DOHH2 (cell line): ENCODE data around the gene FEM1B.

Experiments used
- H3F3A ChIP-seq: fragments of 200-600 bp; sonication (generic), shearing (Covaris generic); 2 replicates; pipeline ENCODE4 v1.6.0; 2016; ENCODE audit warnings: antibody characterized with exemption, mild to moderate bottlenecking; ENCODE audit not compliant: control insufficient read depth, insufficient read depth
- H3K27ac ChIP-seq: fragments of 200-600 bp; sonication (generic); 2 replicates; pipeline ENCODE4 v1.5.1; 2014; ENCODE audit warnings: low read depth, mild to moderate bottlenecking, low read length, moderate library complexity
- H3K27me3 ChIP-seq: fragments of 200-600 bp; sonication (generic); 2 replicates; pipeline ENCODE4 v1.6.1; 2014; ENCODE audit warnings: mild to moderate bottlenecking, low read length, mixed read lengths; ENCODE audit not compliant: control insufficient read depth
- H3K36me3 ChIP-seq: fragments of 200-600 bp; sonication (generic); 2 replicates; pipeline ENCODE4 v1.6.1; 2014; ENCODE audit warnings: mild to moderate bottlenecking, low read length, moderate library complexity, mixed read lengths; ENCODE audit not compliant: control insufficient read depth
- H3K4me1 ChIP-seq: fragments of 200-600 bp; sonication (generic); 2 replicates; pipeline ENCODE4 v1.6.1; 2014; ENCODE audit warnings: mild to moderate bottlenecking, low read length, mixed read lengths; ENCODE audit not compliant: control insufficient read depth
- H3K4me2 ChIP-seq: fragments of 200-600 bp; sonication (generic); 2 replicates; pipeline ENCODE4 v1.6.0; 2014; ENCODE audit warnings: mild to moderate bottlenecking, low read length, moderate library complexity
- H3K4me3 ChIP-seq: fragments of 200-600 bp; sonication (generic); 2 replicates; pipeline ENCODE4 v1.5.1; 2014; ENCODE audit warnings: mild to moderate bottlenecking, low read length, mixed read lengths
- H3K79me2 ChIP-seq: fragments of 200-600 bp; sonication (generic); 2 replicates; pipeline ENCODE4 v1.6.1; 2014; ENCODE audit warnings: mild to moderate bottlenecking, low read length, mixed read lengths; ENCODE audit not compliant: control insufficient read depth
- H3K9me2 ChIP-seq: fragments of 200-600 bp; sonication (generic); replicated peaks from 2 replicates; pipeline ENCODE4 v1.6.1; 2014; ENCODE audit warnings: mild to moderate bottlenecking, low read length, mixed read lengths; ENCODE audit not compliant: control insufficient read depth
- H3K9me3 ChIP-seq: fragments of 200-600 bp; sonication (generic); 2 replicates; pipeline ENCODE4 v1.6.1; 2014; ENCODE audit warnings: antibody characterized with exemption, low read length, mixed read lengths; ENCODE audit not compliant: control insufficient read depth, insufficient read depth
- H4K20me1 ChIP-seq: fragments of 200-600 bp; sonication (generic); 2 replicates; pipeline ENCODE4 v1.6.0; 2014; ENCODE audit warnings: low read depth, mild to moderate bottlenecking, antibody characterized with exemption, low read length, moderate library complexity; ENCODE audit not compliant: control insufficient read depth, insufficient read depth
- CTCF ChIP-seq: fragments of 200-600 bp; sonication (generic); IDR thresholded peaks from one replicate; pipeline ENCODE4 v1.5.1; 2014; ENCODE audit warnings: antibody characterized with exemption, mild to moderate bottlenecking, low read depth, low read length; ENCODE audit not compliant: poor library complexity, severe bottlenecking
- EZH2phosphoT487 ChIP-seq: fragments of 200-600 bp; sonication (generic); IDR thresholded peaks from 2 replicates; pipeline ENCODE4 v1.6.1; 2017; ENCODE audit warnings: borderline replicate concordance, mild to moderate bottlenecking, antibody characterized with exemption, low read length, moderate library complexity, mixed read lengths

Gene FEM1B

DNA sequence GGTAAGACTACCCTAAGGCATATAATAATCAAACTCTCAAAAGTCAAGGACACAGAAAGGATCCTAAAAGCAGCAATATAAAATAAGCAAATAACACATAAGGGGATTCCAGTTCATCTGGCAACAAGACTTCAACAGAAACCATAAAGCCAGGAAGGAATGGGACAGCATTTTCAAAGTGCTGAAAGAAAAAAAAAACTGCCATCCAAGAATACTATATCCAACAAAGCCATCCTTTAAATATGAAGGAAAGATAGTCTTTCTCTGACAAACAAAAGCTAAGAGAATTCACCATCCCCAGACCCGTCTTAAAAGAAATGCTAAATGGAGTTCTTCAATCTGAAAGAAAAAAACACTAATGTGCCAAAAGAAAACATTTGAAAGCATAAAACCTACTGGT is 33.3 kb upstream of the FEM1B start:
- H3K79me2 ChIP-seq = no peaks in the 10 kb centered on the region
- TF ChIP-seq EZH2phosphoT487 (no peak), CTCF (no peak)

GRCh38 chr15:68249058-68249713 is 28.4 kb upstream of the FEM1B start:
- H3K4me3 ChIP-seq = no peak overlapping the region
- H3F3A ChIP-seq = no peaks in the 10 kb centered on the region
- no peaks in the 10 kb centered on the region for H3K9me2 ChIP-seq
- H3K79me2 ChIP-seq = no peaks in the 10 kb centered on the region
- H3K27me3 ChIP-seq = peaks cover 2% of the 10 kb centered on the region; the same call in 1 of the 2 replicates
- H4K20me1 ChIP-seq = no peaks in the 10 kb centered on the region
- H3K4me1 ChIP-seq = peaks cover 5% of the 10 kb centered on the region
- H3K9me3 ChIP-seq = no peaks in the 10 kb centered on the region
- TF ChIP-seq EZH2phosphoT487 = no peak
- TF ChIP-seq CTCF = no peak
- no peak overlapping the region for H3K27ac ChIP-seq
- no peaks in the 10 kb centered on the region for H3K36me3 ChIP-seq
- H3K4me2 ChIP-seq = no peak overlapping the region

More for the DNA sequence above, 33.3 kb upstream of the FEM1B start:
- no peaks in the 10 kb centered on the region for H3K9me3 ChIP-seq
- H3K4me3 ChIP-seq = no peak overlapping the region
- H3F3A ChIP-seq = no peaks in the 10 kb centered on the region
- no peaks in the 10 kb centered on the region for H3K36me3 ChIP-seq
- no peak overlapping the region for H3K4me2 ChIP-seq
- no peaks in the 10 kb centered on the region for H3K9me2 ChIP-seq
- peaks cover 2% of the 10 kb centered on the region; the same call in 1 of the 2 replicates for H3K27me3 ChIP-seq
- H3K27ac ChIP-seq = no peak overlapping the region
- H3K4me1 ChIP-seq = peaks cover 5% of the 10 kb centered on the region
- no peaks in the 10 kb centered on the region for H4K20me1 ChIP-seq

- H3K36me3 ChIP-seq = no peaks in the 10 kb centered on the region
- no peak overlapping the region for H3K27ac ChIP-seq
- no peaks in the 10 kb centered on the region for H3K79me2 ChIP-seq
- H3K9me3 ChIP-seq = no peaks in the 10 kb centered on the region
- no peaks in the 10 kb centered on the region for H3K9me2 ChIP-seq
- no peaks in the 10 kb centered on the region for H4K20me1 ChIP-seq
- no peak overlapping the region for H3K4me2 ChIP-seq
- H3K4me1 ChIP-seq = peaks cover 13% of the 10 kb centered on the region
- peaks cover 21% of the 10 kb centered on the region for H3K27me3 ChIP-seq
- no peak overlapping the region for H3K4me3 ChIP-seq
- TF ChIP-seq EZH2phosphoT487 = no peak
- peak; percentile 84 for TF ChIP-seq CTCF
- no peaks in the 10 kb centered on the region for H3F3A ChIP-seq
Observed at GRCh38 chr15:68252925-68253534, 24.5 kb upstream of the FEM1B start.
